K562 (cell line): Measurements from ENCODE around the gene BCL10. TPM values are rescaled to one million over a fixed set of nuclear protein-coding genes. Genes with fewer than 3 reads are reported as not detected.

ENCODE experiments used
- ATAC-seq: fragments of 200-7000 bp; cut with Tn5 transposase; 3 replicates; pipeline ENCODE4 v1.9.1; 2020; ENCODE audit warnings: moderate library complexity
- BruUV-seq: library from RNA; stranded (reverse); fragments of 400-500 nt; replicated peaks from 2 replicates; lab custom pipeline; 2021; lab: Mats Ljungman, UMichigan
- CTCF ChIA-PET: fragments of 300-600 bp; formaldehyde crosslinking; extraction: SDS; loops from one replicate; lab custom pipeline; 2021; ENCODE audit warnings: low intra/inter-chr PET ratio; lab: Yijun Ruan, JAX
- POLR2A ChIA-PET: fragments of 300-600, 350-650 bp; sonication (Branson Sonifier 250); formaldehyde crosslinking; extraction: SDS; loops from one replicate; lab custom pipeline; 2021; ENCODE audit warnings: antibody characterized with exemption, inconsistent platforms; lab: Yijun Ruan, JAX
- DNase-seq, 4 experiments: peaks; one replicate each; pipeline versions ENCODE4 v3.0.0 to v3.0.0-alpha.2; 2011 to 2018; ENCODE audit warnings: low spot score in 3 of 4, mixed read lengths in 3 of 4; ENCODE audit errors: extremely low read depth in 1 of 4
- FAIRE-seq: peaks from 2 replicates; lab custom pipeline; 2011; peaks lifted over from hg19 to GRCh38; lab: Jason Lieb, UNC
- H2AFZ ChIP-seq: 2 replicates; pipeline ENCODE4 v1.6.0; 2011; ENCODE audit warnings: low read depth, low read length, control low read depth, inconsistent platforms
- H3K27ac ChIP-seq: fragments of 200-600 bp; 3 replicates; pipeline ENCODE4 v1.8.0; 2011; ENCODE audit warnings: low read depth, mild to moderate bottlenecking, control low read depth, inconsistent platforms, low read length, moderate library complexity, mixed read lengths; ENCODE audit errors: extremely low read depth
- H3K27me3 ChIP-seq, 2 experiments: fragments of 300-600 bp in 1 of 2; 2 replicates in 1 of 2; 3 replicates in 1 of 2; pipeline versions ENCODE4 v1.6.0 to v1.8.0; 2011; ENCODE audit warnings: inconsistent platforms in 2 of 2, low read length in 2 of 2, mild to moderate bottlenecking in 1 of 2, mixed read lengths in 1 of 2, moderate library complexity in 1 of 2; ENCODE audit not compliant: control insufficient read depth in 2 of 2, insufficient read depth in 2 of 2
- H3K36me3 ChIP-seq: fragments of 300-600 bp; 3 replicates; pipeline ENCODE4 v1.8.0; 2011; ENCODE audit warnings: mild to moderate bottlenecking, low read length, inconsistent platforms; ENCODE audit not compliant: control insufficient read depth, insufficient read depth
- H3K4me1 ChIP-seq, 2 experiments: fragments of 200-600 bp in 1 of 2; replicated peaks in 1 of 2; 2 replicates in 1 of 2; 3 replicates in 1 of 2; pipeline versions ENCODE4 v1.5.1 to v1.8.0; 2011; ENCODE audit warnings: inconsistent platforms in 2 of 2, low read length in 2 of 2, mild to moderate bottlenecking in 1 of 2, mixed read lengths in 1 of 2, moderate library complexity in 1 of 2; ENCODE audit not compliant: control insufficient read depth in 2 of 2, insufficient read depth in 2 of 2
- H3K4me2 ChIP-seq: 2 replicates; pipeline ENCODE4 v1.6.1; 2011; ENCODE audit warnings: low read length, control low read depth, inconsistent platforms, mixed read lengths; ENCODE audit not compliant: insufficient read depth
- H3K4me3 ChIP-seq: fragments of 200-600 bp; sonication (generic), shearing (Covaris generic); 2 replicates; pipeline ENCODE4 v1.5.1; 2016; ENCODE audit warnings: control low read depth, inconsistent platforms
- H3K79me2 ChIP-seq: fragments of 200-600 bp; 3 replicates; pipeline ENCODE4 v1.8.0; 2011; ENCODE audit warnings: low read length, inconsistent platforms; ENCODE audit not compliant: control insufficient read depth, insufficient read depth
- H3K9ac ChIP-seq, 2 experiments: 2 replicates each; pipeline versions ENCODE4 v1.6.0 to v1.6.1; 2011; ENCODE audit warnings: low read depth in 2 of 2, low read length in 2 of 2, control low read depth in 1 of 2, inconsistent platforms in 1 of 2, mild to moderate bottlenecking in 1 of 2, mixed read lengths in 1 of 2; ENCODE audit not compliant: insufficient read depth in 1 of 2
- H3K9me1 ChIP-seq: one replicate; pipeline ENCODE4 v1.6.0; 2011; ENCODE audit warnings: inconsistent platforms, mild to moderate bottlenecking, low read length, moderate library complexity; ENCODE audit not compliant: control insufficient read depth, insufficient read depth
- H3K9me3 ChIP-seq: replicated peaks from 2 replicates; pipeline ENCODE4 v1.5.1; 2011; ENCODE audit warnings: low read depth, low read length, inconsistent platforms; ENCODE audit not compliant: control insufficient read depth, insufficient read depth
- H4K20me1 ChIP-seq: replicated peaks from 2 replicates; pipeline ENCODE4 v1.6.1; 2011; ENCODE audit warnings: low read length, inconsistent platforms, mixed read lengths; ENCODE audit not compliant: control insufficient read depth, insufficient read depth
- CBX3 ChIP-seq, 2 experiments: IDR thresholded peaks; 1 replicate in 1 of 2; 2 replicates in 1 of 2; pipeline ENCODE4 v1.6.1; 2012; ENCODE audit warnings: inconsistent platforms in 2 of 2, low read length in 2 of 2, borderline replicate concordance in 1 of 2, control low read depth in 1 of 2
- CHD2 ChIP-seq: IDR thresholded peaks from 2 replicates; pipeline ENCODE4 v1.6.1; 2011; ENCODE audit warnings: low read depth, low read length
- HDGF ChIP-seq: fragments of 450-650 bp; IDR thresholded peaks from 2 replicates; pipeline ENCODE4 v1.6.1; 2016
- HEY1 ChIP-seq: fragments of 250-450 bp; sonication (Bioruptor Pico); IDR thresholded peaks from 2 replicates; pipeline ENCODE4 v1.5.0; 2020; ENCODE audit warnings: mild to moderate bottlenecking, moderate library complexity, borderline replicate concordance
- MYBL2 ChIP-seq, 2 experiments: fragments of 450-650 bp in 1 of 2; sonication (generic) in 1 of 2; formaldehyde crosslinking in 1 of 2; IDR thresholded peaks; 2 replicates each; pipeline versions ENCODE4 v1.6.1 to v1.8.1; 2017 to 2022; ENCODE audit warnings: borderline replicate concordance in 1 of 2, inconsistent platforms in 1 of 2, low read depth in 1 of 2, mild to moderate bottlenecking in 1 of 2, missing genetic modification reagents in 1 of 2, moderate library complexity in 1 of 2
- NFYB ChIP-seq: IDR thresholded peaks from 2 replicates; pipeline ENCODE4 v1.6.1; 2011; ENCODE audit warnings: mild to moderate bottlenecking, moderate library complexity; ENCODE audit not compliant: insufficient read length; ENCODE audit errors: extremely low read depth
- RFX1 ChIP-seq: fragments of 450-650 bp; IDR thresholded peaks from 2 replicates; pipeline ENCODE4 v1.6.1; 2016; ENCODE audit warnings: mild to moderate bottlenecking, moderate library complexity
- SRSF1 ChIP-seq: fragments of 200-400 bp; formaldehyde crosslinking; IDR thresholded peaks from 2 replicates; pipeline ENCODE4 v1.6.1; 2017; ENCODE audit warnings: mild to moderate bottlenecking, low read depth, low read length, moderate library complexity
- STAG1 ChIP-seq: sonication (generic); formaldehyde crosslinking; IDR thresholded peaks from 2 replicates; pipeline ENCODE4 v1.5.0; 2020; ENCODE audit warnings: missing genetic modification reagents, borderline replicate concordance
- ZNF639 ChIP-seq, 2 experiments: fragments of 200-800 bp in 1 of 2; sonication (Bioruptor generic) in 1 of 2; sonication (generic) in 1 of 2; formaldehyde crosslinking in 1 of 2; IDR thresholded peaks in 1 of 2; conservative IDR thresholded peaks in 1 of 2; 2 replicates each; pipeline versions ENCODE4 v1.5.0 to v1.6.1; 2016 to 2020; ENCODE audit warnings: missing compliant biosample characterization in 1 of 2, missing genetic modification characterization in 1 of 2, missing genetic modification reagents in 1 of 2
- WGBS: fragments of 100-300 bp; shearing (Covaris generic); methylation state at CpG from one replicate; pipeline ENCODE4 v1.1.6; 2016; ENCODE audit warnings: low coverage, mixed read lengths; ENCODE audit not compliant: insufficient coverage; ENCODE audit errors: missing lambda C conversion rate; 5-methylcytosine and 5-hydroxymethylcytosine counted together
- in situ Hi-C: fragments of 300-500 bp; cut with MboI; formaldehyde crosslinking; loops from 4 replicates; pipeline ENCODE4 v1.15.0; 2018; ENCODE audit warnings: inconsistent platforms, mixed read lengths
- intact Hi-C: fragments of 100-400 bp; cut with micrococcal nuclease; formaldehyde crosslinking; loops from 2 replicates; pipeline ENCODE4 v1.14.2; 2022
- polyA plus RNA-seq, 8 experiments: library from polyadenylated mRNA; depleted of rRNA in 4 of 8; stranded (reverse) in 5 of 8; unstranded in 3 of 8; fragments of >200 nt; fragmentation: Nextera tagmentation in 2 of 8; fragmentation: Illumina TruSeq in 1 of 8; extraction: Ambion mirVana in 2 of 8; extraction: Trizol in 1 of 8; gene quantifications; 2 replicates each; pipeline versions ENCODE4 v1.2.1 to v1.2.3, GENCODE V29; 2011 to 2014; ENCODE audit warnings: inconsistent platforms in 1 of 8, missing spikeins in 1 of 8
- total RNA-seq, 7 experiments: library from RNA; depleted of rRNA in 6 of 7; stranded (reverse); fragments of >200 nt in 6 of 7; fragmentation: Illumina TruSeq in 2 of 7; extraction: Trizol in 2 of 7; gene quantifications; 2 replicates each; pipeline versions ENCODE4 v1.2.1 to v1.2.3, GENCODE V29; 2011 to 2021; ENCODE audit warnings: low replicate concordance in 1 of 7
- TF ChIP-seq, protein P1 (sequence below): fragments of 200-800 bp; sonication (Bioruptor generic); IDR thresholded peaks from 2 replicates; pipeline ENCODE4 v1.6.1; 2017; ENCODE audit warnings: missing genetic modification characterization, missing compliant biosample characterization

Gene BCL10
- total and polyA plus RNA-seq, 9 of the 15 experiments (the other 6 are each of a cell fraction or from before 2014, with no cell fraction given) = 8.0 to 19.4 (median 12.3) TPM

GRCh38 chr1:85262985-85263384 lies 13.4 kb downstream of the BCL10 start:
- Histone ChIP-seq H3K4me1 (peaks cover 3 to 8% of the 10 kb centered on the region in 2 experiments; a peak in 4 of 5 replicates), H3K9me1 (no peaks in the 10 kb centered on the region), H2AFZ (no peak overlapping the region), H3K9me3 (no peaks in the 10 kb centered on the region)
- FAIRE-seq = no peak
- DNase-seq = no peak
- no peak for ATAC-seq
- no TSS peak for BruUV-seq
- TF ChIP-seq HEY1 = no peak
- TF ChIP-seq RFX1 = peak; percentile 39; the same call in 1 of the 2 replicates
- TF ChIP-seq, all 486 proteins: peak for 1
- in situ Hi-C loops (no loop called here), intact Hi-C loops (no loop called here)
- CTCF ChIA-PET = no interaction called here
- H3K27ac ChIP-seq = no peak overlapping the region
- POLR2A ChIA-PET = interaction anchor here (0.7 to 1.5 kb wide), 2 partner anchors 13 to 14 kb away, joined by 4 to 5 read pairs; partner anchors contain the start of gene BCL10
- peaks cover 7% of the 10 kb centered on the region; the same call in 1 of the 2 replicates for H4K20me1 ChIP-seq
- H3K4me2 ChIP-seq = no peak overlapping the region
- peaks cover 15% of the 10 kb centered on the region for H3K79me2 ChIP-seq
- H3K27me3 ChIP-seq = no peaks in the 10 kb centered on the region
- H3K4me3 ChIP-seq = no peak overlapping the region
- H3K9ac ChIP-seq = no peak overlapping the region
- peaks cover 40% of the 10 kb centered on the region for H3K36me3 ChIP-seq

DNA sequence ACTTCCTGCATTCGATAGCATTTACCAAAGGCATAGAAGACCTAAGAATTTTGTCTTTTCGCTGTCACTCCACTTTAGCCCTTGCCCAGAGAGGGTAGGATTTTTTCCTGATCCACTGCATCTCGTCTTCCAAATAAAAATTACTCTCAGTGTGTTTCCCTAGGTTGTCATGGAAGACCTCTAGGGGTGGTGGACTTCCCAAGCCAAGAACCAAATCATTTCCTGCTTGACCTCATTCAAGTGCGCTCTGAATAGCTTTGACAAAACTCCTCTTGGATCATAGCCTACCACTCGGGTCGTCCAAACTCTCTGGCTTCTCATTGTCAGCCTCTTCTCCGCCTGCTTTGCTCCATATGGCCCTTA lies 16.5 kb downstream of the BCL10 start:
- Histone ChIP-seq H3K9me1 (no peaks in the 10 kb centered on the region), H3K36me3 (peaks cover 38% of the 10 kb centered on the region), H3K79me2 (peaks cover 27% of the 10 kb centered on the region), H4K20me1 (peaks cover 7% of the 10 kb centered on the region; the same call in 1 of the 2 replicates), H3K27ac (0 out of 3 replicates have a peak overlapping the region, but pooled peaks have one; percentile 10), H3K4me3 (peak overlapping the region; percentile 93; the same call in 1 of the 2 replicates), H3K4me1 (peaks cover 3 to 10% of the 10 kb centered on the region in 2 experiments; a peak in 4 of 5 replicates), H3K4me2 (peak overlapping the region; percentile 90), H3K9me3 (no peaks in the 10 kb centered on the region), H2AFZ (peak overlapping the region; percentile 89), H3K27me3 (no peaks in the 10 kb centered on the region), H3K9ac (peak overlapping the region in 1 of 2 experiments; percentile 96; a peak in 2 of 4 replicates)
- intact Hi-C loops = loop anchor here (1.0 to 5.0 kb wide), 3 partner anchors 58 to 315 kb away; partner anchors contain the start of gene SYDE2
- DNase-seq (no peak), ATAC-seq (no peak), FAIRE-seq (no peak)
- CTCF ChIA-PET = interaction anchor here (0.7 to 3.2 kb wide), 3 partner anchors 150 to 592 kb away, joined by 4 to 30 read pairs (median 4); no protein-coding TSS in a partner anchor
- 59% methylated on average over 7 of the region's 7 CpGs for WGBS
- POLR2A ChIA-PET = interaction anchor here (0.6 to 2.0 kb wide), 8 partner anchors 8 to 151 kb away, joined by 3 to 7 read pairs (median 4); partner anchors contain the start of gene BCL10
- BruUV-seq = no TSS peak
- in situ Hi-C loops = loop anchor here (5.0 kb wide), 1 partner anchor 313 kb away; no protein-coding TSS in a partner anchor
- TF ChIP-seq, protein P1, sequence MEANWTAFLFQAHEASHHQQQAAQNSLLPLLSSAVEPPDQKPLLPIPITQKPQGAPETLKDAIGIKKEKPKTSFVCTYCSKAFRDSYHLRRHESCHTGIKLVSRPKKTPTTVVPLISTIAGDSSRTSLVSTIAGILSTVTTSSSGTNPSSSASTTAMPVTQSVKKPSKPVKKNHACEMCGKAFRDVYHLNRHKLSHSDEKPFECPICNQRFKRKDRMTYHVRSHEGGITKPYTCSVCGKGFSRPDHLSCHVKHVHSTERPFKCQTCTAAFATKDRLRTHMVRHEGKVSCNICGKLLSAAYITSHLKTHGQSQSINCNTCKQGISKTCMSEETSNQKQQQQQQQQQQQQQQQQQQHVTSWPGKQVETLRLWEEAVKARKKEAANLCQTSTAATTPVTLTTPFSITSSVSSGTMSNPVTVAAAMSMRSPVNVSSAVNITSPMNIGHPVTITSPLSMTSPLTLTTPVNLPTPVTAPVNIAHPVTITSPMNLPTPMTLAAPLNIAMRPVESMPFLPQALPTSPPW (CRISPR knock-in tag) = peak; percentile 13; the same call in 1 of the 2 replicates
- TF ChIP-seq CHD2 (no peak), NFYB (no peak), CBX3 (IDR thresholded peaks at IDR 0.05; ENCODE audit: borderline replicate concordance in 1 of 2, low read length in 2 of 2) (0 out of 3 replicates have a peak, but pooled peaks of 1 of the 2 experiments have one; percentile 6), SRSF1 (no peak), MYBL2 (IDR thresholded peaks at IDR 0.05; ENCODE audit: low read depth) (no peak), MYBL2 (CRISPR knock-in tag; IDR thresholded peaks at IDR 0.05; ENCODE audit: borderline replicate concordance) (no peak), ZNF639 (CRISPR knock-in tag; conservative IDR thresholded peaks at IDR 0.05 in 1 of 2, IDR thresholded peaks at IDR 0.05 in 1 of 2) (peak in 1 of 2 experiments; percentile 19; a peak in 1 of 4 replicates), STAG1 (CRISPR knock-in tag) (no peak), HDGF (peak; percentile 27; the same call in 1 of the 2 replicates)
